ENCODE measurements around the gene CCT8L2.
"Not testable (repeated sequence)": the region's sequence is repeated elsewhere in the genome, so short reads cannot be mapped to it uniquely, and the experiment has no call there.

CCT8L2 gene

DNA sequence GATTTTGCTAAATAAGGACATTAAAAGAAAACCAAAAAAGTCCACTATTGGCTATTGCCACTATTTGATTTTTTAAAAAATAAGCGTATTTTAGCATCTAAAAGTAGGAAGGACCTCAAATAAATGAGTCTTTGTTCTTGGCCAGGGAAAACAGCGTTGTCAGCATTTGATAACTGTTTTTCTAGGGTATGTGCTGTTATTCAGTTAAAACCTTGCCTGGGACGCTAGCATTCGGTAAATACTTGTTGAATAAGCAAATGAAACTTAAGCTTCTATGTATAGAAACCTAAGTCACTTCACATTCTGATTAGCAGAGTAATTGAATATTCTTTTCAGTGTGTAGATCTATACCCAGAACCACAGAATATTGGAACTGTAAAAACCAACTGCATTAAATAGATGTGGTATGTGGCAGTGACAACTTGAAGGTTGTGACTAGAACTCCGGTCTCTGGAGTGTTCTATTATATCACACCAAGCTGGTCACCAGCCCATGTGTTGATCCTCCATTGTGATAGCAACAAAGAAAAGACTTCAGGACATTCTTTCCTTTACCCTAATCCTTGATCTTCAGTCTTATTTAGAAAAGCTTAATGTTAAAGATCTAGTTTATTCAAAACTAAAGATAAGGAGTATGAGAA is 23.1 kb upstream of the CCT8L2 start:
- H3K27ac ChIP-seq (ENCODE audit: low read length); H3K4me2 ChIP-seq (ENCODE audit: insufficient read depth, low read length); H3K9me3 ChIP-seq (ENCODE audit: insufficient read depth, low read length, severe bottlenecking); H4K20me1 ChIP-seq (ENCODE audit: insufficient read depth, low read length); H2AFZ ChIP-seq (ENCODE audit: low read depth, low read length); H3K4me3 ChIP-seq (ENCODE audit: low read depth in 1 of 2, low read length in 2 of 2); ATAC-seq (ENCODE audit: insufficient read depth, low read depth); DNase-seq; H3K27me3 ChIP-seq (ENCODE audit: insufficient read depth, low read length, poor library complexity); H3K9ac ChIP-seq (ENCODE audit: low read depth, low read length): not testable (repeated sequence)
- Histone ChIP-seq H3K79me2 (ENCODE audit: insufficient read depth, low read length) (peaks cover 35% of the 10 kb centered on the region), H3K4me1 (ENCODE audit: insufficient read depth, low read length) (peaks cover 29% of the 10 kb centered on the region), H3K36me3 (ENCODE audit: insufficient read depth, low read length) (peaks cover 34% of the 10 kb centered on the region)

DNA sequence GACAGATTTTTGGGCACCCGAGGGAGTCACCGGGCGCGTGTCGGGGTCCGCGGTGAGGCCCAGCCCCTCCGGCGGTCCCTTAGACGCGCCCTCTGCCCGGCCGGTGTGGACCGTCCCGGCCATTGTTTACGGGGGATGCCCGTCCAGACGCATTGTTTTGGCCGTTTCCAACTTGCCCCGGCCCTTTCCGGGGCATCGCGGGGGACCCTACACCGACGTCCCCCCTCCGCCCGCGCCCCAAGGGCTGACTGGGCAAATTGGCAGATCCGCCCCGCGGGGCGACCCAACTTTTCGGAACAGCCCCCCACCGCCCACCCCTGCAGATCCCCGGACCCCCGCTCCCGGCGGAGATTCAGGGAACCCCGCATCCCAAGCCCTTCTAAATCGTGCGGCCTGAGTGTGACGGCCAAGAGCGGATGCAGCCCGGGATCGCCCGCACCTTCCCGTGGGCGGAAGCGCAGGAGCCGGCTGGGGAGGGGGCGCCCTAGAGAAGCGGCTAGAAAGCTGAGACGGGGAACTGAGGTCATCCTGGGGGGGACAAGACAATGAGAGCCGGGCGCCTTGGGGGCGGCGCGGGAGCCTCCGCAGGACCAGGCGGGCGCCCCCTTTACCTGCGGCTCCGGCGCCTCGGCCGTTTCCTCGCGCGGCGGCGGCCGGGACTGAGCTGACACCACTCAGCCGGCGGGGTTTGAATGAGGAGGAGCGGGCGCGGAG is 17.1 kb upstream of the CCT8L2 start:
- H3K4me3 ChIP-seq (ENCODE audit: low read depth in 1 of 2, low read length in 2 of 2) = no peak overlapping the region
- DNase-seq (peak; percentile 36), ATAC-seq (ENCODE audit: insufficient read depth, low read depth) (no peak)
- no peak overlapping the region for H3K4me2 ChIP-seq (ENCODE audit: insufficient read depth, low read length)
- no peaks in the 10 kb centered on the region for H3K9me3 ChIP-seq (ENCODE audit: insufficient read depth, low read length, severe bottlenecking)
- no peaks in the 10 kb centered on the region for H3K27me3 ChIP-seq (ENCODE audit: insufficient read depth, low read length, poor library complexity)
- peaks cover 19% of the 10 kb centered on the region for H3K4me1 ChIP-seq (ENCODE audit: insufficient read depth, low read length)
- H2AFZ ChIP-seq (ENCODE audit: low read depth, low read length) = no peak overlapping the region
- peaks cover 73% of the 10 kb centered on the region for H3K79me2 ChIP-seq (ENCODE audit: insufficient read depth, low read length)
- peaks cover 28% of the 10 kb centered on the region for H3K36me3 ChIP-seq (ENCODE audit: insufficient read depth, low read length)
- no peak overlapping the region for H3K9ac ChIP-seq (ENCODE audit: low read depth, low read length)
- H3K27ac ChIP-seq (ENCODE audit: low read length) = no peak overlapping the region
- H4K20me1 ChIP-seq (ENCODE audit: insufficient read depth, low read length) = peaks cover 37% of the 10 kb centered on the region
- TF ChIP-seq EZH2 (IDR thresholded peaks at IDR 0.05; ENCODE audit: borderline replicate concordance, low read depth, low read length, severe bottlenecking) = no peak
- TF ChIP-seq, protein P1, sequence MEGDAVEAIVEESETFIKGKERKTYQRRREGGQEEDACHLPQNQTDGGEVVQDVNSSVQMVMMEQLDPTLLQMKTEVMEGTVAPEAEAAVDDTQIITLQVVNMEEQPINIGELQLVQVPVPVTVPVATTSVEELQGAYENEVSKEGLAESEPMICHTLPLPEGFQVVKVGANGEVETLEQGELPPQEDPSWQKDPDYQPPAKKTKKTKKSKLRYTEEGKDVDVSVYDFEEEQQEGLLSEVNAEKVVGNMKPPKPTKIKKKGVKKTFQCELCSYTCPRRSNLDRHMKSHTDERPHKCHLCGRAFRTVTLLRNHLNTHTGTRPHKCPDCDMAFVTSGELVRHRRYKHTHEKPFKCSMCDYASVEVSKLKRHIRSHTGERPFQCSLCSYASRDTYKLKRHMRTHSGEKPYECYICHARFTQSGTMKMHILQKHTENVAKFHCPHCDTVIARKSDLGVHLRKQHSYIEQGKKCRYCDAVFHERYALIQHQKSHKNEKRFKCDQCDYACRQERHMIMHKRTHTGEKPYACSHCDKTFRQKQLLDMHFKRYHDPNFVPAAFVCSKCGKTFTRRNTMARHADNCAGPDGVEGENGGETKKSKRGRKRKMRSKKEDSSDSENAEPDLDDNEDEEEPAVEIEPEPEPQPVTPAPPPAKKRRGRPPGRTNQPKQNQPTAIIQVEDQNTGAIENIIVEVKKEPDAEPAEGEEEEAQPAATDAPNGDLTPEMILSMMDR (IDR thresholded peaks at IDR 0.05; ENCODE audit: borderline replicate concordance, extremely low read depth, low read length, poor library complexity, severe bottlenecking) = no peak

DNA sequence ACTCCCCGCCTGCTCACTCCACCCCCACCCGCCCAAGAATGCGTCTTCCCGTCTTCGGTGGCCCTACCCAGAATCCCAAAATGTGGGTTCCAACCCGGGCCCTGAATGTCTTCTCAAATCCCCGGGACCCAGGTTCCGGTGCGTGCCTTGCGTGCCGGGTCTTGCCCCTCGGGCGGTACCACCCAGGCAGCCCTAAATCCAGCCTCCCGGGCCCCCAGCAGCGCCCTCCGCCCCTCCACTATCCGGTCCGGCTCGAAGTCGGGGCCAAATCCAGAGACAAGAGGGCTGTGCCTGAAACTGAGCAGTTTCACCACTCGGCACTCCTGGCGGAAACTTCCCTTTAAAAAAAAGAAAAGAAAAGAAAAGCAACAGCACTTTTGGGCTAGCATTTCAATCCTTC is 16.3 kb upstream of the CCT8L2 start:
- Histone ChIP-seq H2AFZ (ENCODE audit: low read depth, low read length) (no peak overlapping the region), H3K79me2 (ENCODE audit: insufficient read depth, low read length) (peaks cover 81% of the 10 kb centered on the region), H3K27me3 (ENCODE audit: insufficient read depth, low read length, poor library complexity) (no peaks in the 10 kb centered on the region), H3K36me3 (ENCODE audit: insufficient read depth, low read length) (peaks cover 29% of the 10 kb centered on the region), H3K4me3 (ENCODE audit: low read depth in 1 of 2, low read length in 2 of 2) (no peak overlapping the region), H3K9ac (ENCODE audit: low read depth, low read length) (no peak overlapping the region), H3K4me1 (ENCODE audit: insufficient read depth, low read length) (peaks cover 26% of the 10 kb centered on the region), H3K27ac (ENCODE audit: low read length) (no peak overlapping the region), H3K4me2 (ENCODE audit: insufficient read depth, low read length) (no peak overlapping the region), H3K9me3 (ENCODE audit: insufficient read depth, low read length, severe bottlenecking) (no peaks in the 10 kb centered on the region), H4K20me1 (ENCODE audit: insufficient read depth, low read length) (peaks cover 42% of the 10 kb centered on the region)
- DNase-seq (no peak), ATAC-seq (ENCODE audit: insufficient read depth, low read depth) (no peak)
- TF ChIP-seq, protein P1 (IDR thresholded peaks at IDR 0.05; ENCODE audit: borderline replicate concordance, extremely low read depth, low read length, poor library complexity, severe bottlenecking) = no peak
- no peak for TF ChIP-seq EZH2 (IDR thresholded peaks at IDR 0.05; ENCODE audit: borderline replicate concordance, low read depth, low read length, severe bottlenecking)

DNA sequence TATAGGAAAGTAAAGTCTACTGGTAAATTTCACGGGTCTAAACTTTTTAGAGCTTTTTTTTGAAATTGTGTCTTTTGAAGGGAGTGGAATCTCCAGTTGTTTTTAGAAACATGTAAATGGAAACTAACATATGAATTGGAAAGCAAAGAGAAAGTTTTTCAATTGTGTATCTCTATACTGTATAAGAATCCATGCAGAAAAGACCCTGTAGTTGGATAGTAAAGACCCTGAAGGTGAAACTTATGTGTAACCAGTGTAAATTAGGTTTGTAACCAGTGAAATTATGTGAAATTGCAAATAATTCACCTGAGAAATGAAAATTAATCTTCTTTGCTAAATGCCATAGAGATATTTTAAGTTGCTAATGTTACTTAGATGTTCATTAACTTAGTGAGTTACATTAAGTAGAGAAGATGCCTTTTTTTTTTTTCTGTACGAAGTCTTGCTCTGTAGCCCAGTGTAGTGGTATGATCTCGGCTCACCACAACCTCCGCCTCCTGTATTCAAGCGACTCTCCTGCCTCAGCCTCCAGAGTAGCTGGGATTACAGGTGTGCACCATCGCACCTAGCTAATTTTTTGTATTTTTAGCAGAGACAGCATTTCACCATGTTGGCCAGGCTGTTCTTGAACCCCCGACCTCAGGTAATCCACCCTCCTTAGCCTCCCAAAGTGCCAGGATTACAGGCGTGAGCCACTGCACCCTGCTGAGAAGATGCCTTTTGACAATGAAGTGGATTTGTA is 11.8 kb upstream of the CCT8L2 start:
- H2AFZ ChIP-seq (ENCODE audit: low read depth, low read length); H3K9me3 ChIP-seq (ENCODE audit: insufficient read depth, low read length, severe bottlenecking); H3K27me3 ChIP-seq (ENCODE audit: insufficient read depth, low read length, poor library complexity): not testable (repeated sequence)
- Histone ChIP-seq H3K4me2 (ENCODE audit: insufficient read depth, low read length) (peak overlapping the region; percentile 85), H3K4me1 (ENCODE audit: insufficient read depth, low read length) (peaks cover 42% of the 10 kb centered on the region), H3K79me2 (ENCODE audit: insufficient read depth, low read length) (peaks cover 73% of the 10 kb centered on the region), H3K9ac (ENCODE audit: low read depth, low read length) (peak overlapping the region; percentile 78), H4K20me1 (ENCODE audit: insufficient read depth, low read length) (peaks cover 38% of the 10 kb centered on the region), H3K36me3 (ENCODE audit: insufficient read depth, low read length) (peaks cover 12% of the 10 kb centered on the region), H3K4me3 (ENCODE audit: low read depth in 1 of 2, low read length in 2 of 2) (peak overlapping the region; percentile 66 to 81; a peak in 3 of 4 replicates), H3K27ac (ENCODE audit: low read length) (peak overlapping the region; percentile 60; the same call in 1 of the 2 replicates)
- ATAC-seq (ENCODE audit: insufficient read depth, low read depth) (0 out of 3 replicates have a peak, but pooled peaks have one; percentile 20), DNase-seq (peak; percentile 50)

DNA sequence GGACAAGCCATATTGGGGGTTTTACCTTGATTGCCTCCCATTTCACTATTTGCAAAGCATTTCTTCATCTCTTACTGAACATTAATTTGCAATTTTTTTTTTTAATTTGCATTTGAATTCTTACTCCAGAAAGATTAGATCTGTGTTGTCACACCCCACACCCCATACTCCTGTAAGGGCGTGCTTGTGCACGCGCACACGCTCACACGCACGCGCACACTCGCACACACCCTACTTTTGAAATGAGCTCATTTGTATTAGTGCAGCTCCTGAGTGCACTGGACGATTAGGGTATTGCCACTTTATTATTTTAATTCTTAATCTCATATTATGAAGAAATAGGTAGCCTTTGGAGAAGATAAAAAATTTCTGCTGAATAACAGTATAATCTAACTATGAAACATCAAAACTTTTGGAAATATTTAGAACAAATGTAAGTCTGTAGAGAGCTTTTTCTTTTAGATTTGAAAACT is 11.2 kb upstream of the CCT8L2 start:
- Histone ChIP-seq H3K4me3 (ENCODE audit: low read depth in 1 of 2, low read length in 2 of 2) (peak overlapping the region; percentile 66 to 81; a peak in 3 of 4 replicates), H3K4me1 (ENCODE audit: insufficient read depth, low read length) (peaks cover 42% of the 10 kb centered on the region), H4K20me1 (ENCODE audit: insufficient read depth, low read length) (peaks cover 33% of the 10 kb centered on the region), H3K9ac (ENCODE audit: low read depth, low read length) (peak overlapping the region; percentile 78), H3K27ac (ENCODE audit: low read length) (peak overlapping the region; percentile 89), H3K79me2 (ENCODE audit: insufficient read depth, low read length) (peaks cover 66% of the 10 kb centered on the region), H3K4me2 (ENCODE audit: insufficient read depth, low read length) (peak overlapping the region; percentile 85), H3K36me3 (ENCODE audit: insufficient read depth, low read length) (peaks cover 12% of the 10 kb centered on the region), H2AFZ (ENCODE audit: low read depth, low read length) (0 out of 2 replicates have a peak overlapping the region, but pooled peaks have one; percentile 2)
- DNase-seq (peak; percentile 61), ATAC-seq (ENCODE audit: insufficient read depth, low read depth) (peak; percentile 47)
- H3K27me3 ChIP-seq (ENCODE audit: insufficient read depth, low read length, poor library complexity); H3K9me3 ChIP-seq (ENCODE audit: insufficient read depth, low read length, severe bottlenecking): not testable (repeated sequence)

Data from DND-41 (cell line).